ENCODE measurements around the gene TTC9B. TPM values are rescaled to one million over a fixed set of nuclear protein-coding genes. Genes with fewer than 3 reads are reported as not detected.
A peak's percentile ranks its signal among the peaks of the same experiment; 100 is the strongest.

The TTC9B gene
- total and polyA plus RNA-seq, 2 donors from 2014 or later: not detected

GRCh38 chr19:40266119-40266518, 47.9 kb upstream of the TTC9B start:
- intact Hi-C loops (cut with DNase I): no loop called here
- no peak overlapping the region for H3K4me3 ChIP-seq (ENCODE audit: low read length in 3 of 3)
- no peaks in the 10 kb centered on the region for H3K27me3 ChIP-seq (ENCODE audit: control insufficient read depth, insufficient read depth, low read length)
- H3K9ac ChIP-seq (ENCODE audit: low read length in 3 of 3): no peak overlapping the region
- no peak for TF ChIP-seq CTCF (IDR thresholded peaks at IDR 0.05; ENCODE audit: borderline replicate concordance, extremely low read depth, insufficient read depth)
- H3K27ac ChIP-seq (ENCODE audit: low read depth in 2 of 2, low read length in 2 of 2): no peak overlapping the region
- H3K4me1 ChIP-seq (ENCODE audit: control insufficient read depth in 2 of 3, insufficient read depth in 2 of 3, low read depth in 1 of 3, low read length in 3 of 3): peaks cover 0 to 26% (median 20%) of the 10 kb centered on the region in 3 donors
- no peaks in the 10 kb centered on the region for H3K9me3 ChIP-seq (ENCODE audit: control insufficient read depth in 2 of 3, insufficient read depth in 1 of 3, low read length in 3 of 3)
- DNase-seq: peak in 4 of 5 donors; percentile 30 to 83 (median 38)
- peaks cover 0 to 17% (median 8%) of the 10 kb centered on the region in 3 donors for H3K36me3 ChIP-seq (ENCODE audit: control insufficient read depth in 2 of 3, insufficient read depth in 3 of 3, low read length in 3 of 3)
- FAIRE-seq: no peak

- no peaks in the 10 kb centered on the region for H3K9me3 ChIP-seq (ENCODE audit: control insufficient read depth in 2 of 3, insufficient read depth in 1 of 3, low read length in 3 of 3)
- H3K4me3 ChIP-seq (ENCODE audit: low read length in 3 of 3): no peak overlapping the region
- TF ChIP-seq CTCF (IDR thresholded peaks at IDR 0.05; ENCODE audit: borderline replicate concordance, extremely low read depth, insufficient read depth): no peak
- H3K9ac ChIP-seq (ENCODE audit: low read length in 3 of 3): no peak overlapping the region
- peaks cover 0 to 26% (median 20%) of the 10 kb centered on the region in 3 donors for H3K4me1 ChIP-seq (ENCODE audit: control insufficient read depth in 2 of 3, insufficient read depth in 2 of 3, low read depth in 1 of 3, low read length in 3 of 3)
- H3K36me3 ChIP-seq (ENCODE audit: control insufficient read depth in 2 of 3, insufficient read depth in 3 of 3, low read length in 3 of 3): peaks cover 0 to 17% (median 8%) of the 10 kb centered on the region in 3 donors
- FAIRE-seq (no peak), DNase-seq (no peak)
- H3K27me3 ChIP-seq (ENCODE audit: control insufficient read depth, insufficient read depth, low read length): no peaks in the 10 kb centered on the region
- intact Hi-C loops (cut with DNase I): no loop called here
- no peak overlapping the region for H3K27ac ChIP-seq (ENCODE audit: low read depth in 2 of 2, low read length in 2 of 2)
Measured at GRCh38 chr19:40265763-40266099, 47.5 kb upstream of the TTC9B start.

DNA sequence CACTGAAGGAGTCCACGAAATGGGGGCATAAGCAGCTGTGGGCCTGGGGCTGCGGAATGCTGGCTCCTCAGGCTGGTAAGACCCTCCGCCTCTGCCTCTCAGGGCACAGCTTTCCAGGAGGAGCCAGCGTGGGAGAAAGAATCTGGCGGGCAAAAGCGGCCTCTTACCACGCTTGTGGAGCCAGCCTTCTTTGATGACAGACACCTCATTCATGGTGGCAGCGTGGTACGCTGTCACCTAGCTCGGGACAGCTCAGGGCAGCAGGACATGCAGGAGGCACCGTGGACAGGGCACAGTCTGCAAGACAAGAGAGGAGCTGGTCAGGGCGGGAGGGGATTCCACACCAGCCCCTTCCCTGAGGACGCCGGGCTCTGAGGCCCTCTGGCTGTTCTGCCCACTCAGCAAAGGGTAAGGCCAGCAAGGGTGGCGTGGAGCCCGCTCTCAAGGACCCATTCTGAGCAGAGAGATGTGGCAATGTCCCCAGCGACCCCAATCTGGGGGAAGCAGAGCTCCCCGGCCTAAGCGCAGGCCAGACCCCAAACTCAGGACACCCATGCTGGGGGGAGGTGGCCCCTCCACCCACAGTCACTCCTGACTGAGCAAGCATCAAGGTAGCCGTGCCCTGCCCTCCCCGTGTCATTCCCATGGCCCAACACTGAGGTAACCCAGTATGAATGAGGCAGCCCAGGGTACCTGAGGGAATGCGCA, 47.0 kb upstream of the TTC9B start:
- peak in 1 of 5 donors; percentile 57 for DNase-seq
- Histone ChIP-seq H3K4me3 (ENCODE audit: low read length in 3 of 3) (no peak overlapping the region), H3K9ac (ENCODE audit: low read length in 3 of 3) (no peak overlapping the region), H3K9me3 (ENCODE audit: control insufficient read depth in 2 of 3, insufficient read depth in 1 of 3, low read length in 3 of 3) (no peaks in the 10 kb centered on the region), H3K27ac (ENCODE audit: low read depth in 2 of 2, low read length in 2 of 2) (no peak overlapping the region), H3K4me1 (ENCODE audit: control insufficient read depth in 2 of 3, insufficient read depth in 2 of 3, low read depth in 1 of 3, low read length in 3 of 3) (peaks cover 0 to 26% (median 20%) of the 10 kb centered on the region in 3 donors), H3K36me3 (ENCODE audit: control insufficient read depth in 2 of 3, insufficient read depth in 3 of 3, low read length in 3 of 3) (peaks cover 0 to 17% (median 8%) of the 10 kb centered on the region in 3 donors), H3K27me3 (ENCODE audit: control insufficient read depth, insufficient read depth, low read length) (no peaks in the 10 kb centered on the region)
- no peak for TF ChIP-seq CTCF (IDR thresholded peaks at IDR 0.05; ENCODE audit: borderline replicate concordance, extremely low read depth, insufficient read depth)
- FAIRE-seq: no peak
- intact Hi-C loops (cut with DNase I): no loop called here
